Ascending aorta (tissue), 2 donors: ENCODE results near the gene SLC25A33. TPM values are rescaled to one million over a fixed set of nuclear protein-coding genes. Genes with fewer than 3 reads are reported as not detected.

Experiments
- DNase-seq, 2 donors: peaks; one replicate each; pipeline ENCODE4 v3.0.0-alpha.2; 2019; ENCODE audit warnings: low spot score in 2 of 2
- H3K27ac ChIP-seq, 2 donors: fragments of 200-600 bp; sonication (generic); one replicate each; pipeline ENCODE4 v1.5.1; 2016 to 2017; ENCODE audit warnings: mild to moderate bottlenecking in 1 of 2
- H3K27me3 ChIP-seq: fragments of 200-600 bp; sonication (generic); one replicate; pipeline ENCODE4 v1.5.1; 2017
- H3K36me3 ChIP-seq, 2 donors: fragments of 200-600 bp; sonication (generic); one replicate each; pipeline ENCODE4 v1.5.1; 2016
- H3K4me1 ChIP-seq, 2 donors: fragments of 200-600 bp; sonication (generic); one replicate each; pipeline ENCODE4 v1.5.1; 2016 to 2017; ENCODE audit warnings: mild to moderate bottlenecking in 1 of 2
- H3K4me3 ChIP-seq, 2 donors: fragments of 200-600 bp; sonication (generic); one replicate each; pipeline ENCODE4 v1.5.1; 2016 to 2017; ENCODE audit warnings: mild to moderate bottlenecking in 1 of 2
- H3K9me3 ChIP-seq, 2 donors: fragments of 200-600 bp; sonication (generic); one replicate each; pipeline ENCODE4 v1.5.1; 2016
- intact Hi-C: fragments of 100-400 bp; cut with DNase I; formaldehyde crosslinking; loops from one replicate; pipeline ENCODE4 v1.15.1; 2023
- total RNA-seq: library from RNA; depleted of rRNA; stranded (reverse); fragments of >200 nt; gene quantifications from one replicate; pipeline ENCODE4 v1.1.0, GENCODE V29; 2016
- TF ChIP-seq, protein P1 (sequence below), 3 experiments: fragments of 200-600 bp in 2 of 3; fragments of 450-650 bp in 1 of 3; sonication (generic) in 2 of 3; IDR thresholded peaks; one replicate each; pipeline ENCODE4 v1.5.1; 2016 to 2019; ENCODE audit warnings: antibody characterized with exemption in 3 of 3, mild to moderate bottlenecking in 1 of 3, moderate library complexity in 1 of 3

The SLC25A33 gene
- total RNA-seq, 1 donor from 2014 or later: 0.11 TPM

DNA sequence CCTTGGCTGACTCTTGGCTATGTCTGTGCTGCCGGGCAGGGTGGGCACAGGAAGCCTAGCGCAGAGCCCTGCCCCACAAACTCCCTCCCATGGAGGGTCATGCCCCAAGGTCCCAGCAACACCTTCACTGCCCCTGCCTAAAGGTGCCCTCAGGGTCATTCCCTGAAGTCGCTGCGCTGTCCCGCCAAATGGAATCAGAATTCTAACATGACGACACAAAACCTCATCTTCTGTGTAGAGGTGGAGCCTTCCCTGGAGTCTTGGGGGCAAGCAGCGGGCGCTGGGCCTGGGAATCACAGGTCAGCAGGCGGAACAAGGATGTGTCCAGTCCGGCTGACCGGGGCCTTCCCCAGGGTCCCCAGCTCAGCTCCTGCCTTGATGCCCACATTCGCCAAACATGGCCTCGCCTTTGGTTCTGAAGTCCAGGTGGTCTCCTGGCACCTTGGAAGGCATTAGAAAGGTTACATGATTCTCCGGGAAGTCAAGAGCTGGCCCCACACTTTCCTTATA lies 66.7 kb downstream of the SLC25A33 start:
- no peak overlapping the region for H3K4me3 ChIP-seq
- H3K9me3 ChIP-seq: no peaks in the 10 kb centered on the region
- H3K27me3 ChIP-seq: no peaks in the 10 kb centered on the region
- H3K4me1 ChIP-seq: no peaks in the 10 kb centered on the region
- intact Hi-C loops: no loop called here
- peaks cover 43 to 63% of the 10 kb centered on the region in 2 donors for H3K36me3 ChIP-seq
- no peak for DNase-seq
- TF ChIP-seq, protein P1, sequence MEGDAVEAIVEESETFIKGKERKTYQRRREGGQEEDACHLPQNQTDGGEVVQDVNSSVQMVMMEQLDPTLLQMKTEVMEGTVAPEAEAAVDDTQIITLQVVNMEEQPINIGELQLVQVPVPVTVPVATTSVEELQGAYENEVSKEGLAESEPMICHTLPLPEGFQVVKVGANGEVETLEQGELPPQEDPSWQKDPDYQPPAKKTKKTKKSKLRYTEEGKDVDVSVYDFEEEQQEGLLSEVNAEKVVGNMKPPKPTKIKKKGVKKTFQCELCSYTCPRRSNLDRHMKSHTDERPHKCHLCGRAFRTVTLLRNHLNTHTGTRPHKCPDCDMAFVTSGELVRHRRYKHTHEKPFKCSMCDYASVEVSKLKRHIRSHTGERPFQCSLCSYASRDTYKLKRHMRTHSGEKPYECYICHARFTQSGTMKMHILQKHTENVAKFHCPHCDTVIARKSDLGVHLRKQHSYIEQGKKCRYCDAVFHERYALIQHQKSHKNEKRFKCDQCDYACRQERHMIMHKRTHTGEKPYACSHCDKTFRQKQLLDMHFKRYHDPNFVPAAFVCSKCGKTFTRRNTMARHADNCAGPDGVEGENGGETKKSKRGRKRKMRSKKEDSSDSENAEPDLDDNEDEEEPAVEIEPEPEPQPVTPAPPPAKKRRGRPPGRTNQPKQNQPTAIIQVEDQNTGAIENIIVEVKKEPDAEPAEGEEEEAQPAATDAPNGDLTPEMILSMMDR (IDR thresholded peaks at IDR 0.05): no peak
- no peak overlapping the region for H3K27ac ChIP-seq

DNA sequence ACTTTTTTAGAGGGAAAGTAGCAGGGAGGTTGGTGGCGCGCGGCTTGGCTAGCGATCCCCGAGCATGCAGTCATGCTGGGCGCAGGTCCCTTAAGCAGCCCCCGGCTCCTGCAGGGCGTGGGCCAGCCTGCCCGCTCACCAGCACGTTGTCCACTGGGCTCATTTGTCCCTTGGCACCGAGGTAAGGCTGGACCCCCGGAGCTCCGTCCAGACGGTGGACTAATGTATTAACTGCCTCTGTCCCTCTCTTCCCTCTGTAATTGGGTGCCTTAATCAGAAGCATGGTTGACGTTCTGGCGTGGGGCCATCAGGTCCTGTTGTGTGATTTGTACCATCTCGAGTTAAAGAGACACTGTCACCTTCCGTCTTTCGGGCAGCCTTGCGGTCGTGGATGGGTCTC lies 67.2 kb downstream of the SLC25A33 start:
- H3K27ac ChIP-seq: no peak overlapping the region
- no peaks in the 10 kb centered on the region for H3K4me1 ChIP-seq
- intact Hi-C loops: no loop called here
- DNase-seq: no peak
- peaks cover 39 to 59% of the 10 kb centered on the region in 2 donors for H3K36me3 ChIP-seq
- no peak overlapping the region for H3K4me3 ChIP-seq
- H3K27me3 ChIP-seq: no peaks in the 10 kb centered on the region
- TF ChIP-seq, protein P1 (IDR thresholded peaks at IDR 0.05): no peak
- H3K9me3 ChIP-seq: no peaks in the 10 kb centered on the region

DNA sequence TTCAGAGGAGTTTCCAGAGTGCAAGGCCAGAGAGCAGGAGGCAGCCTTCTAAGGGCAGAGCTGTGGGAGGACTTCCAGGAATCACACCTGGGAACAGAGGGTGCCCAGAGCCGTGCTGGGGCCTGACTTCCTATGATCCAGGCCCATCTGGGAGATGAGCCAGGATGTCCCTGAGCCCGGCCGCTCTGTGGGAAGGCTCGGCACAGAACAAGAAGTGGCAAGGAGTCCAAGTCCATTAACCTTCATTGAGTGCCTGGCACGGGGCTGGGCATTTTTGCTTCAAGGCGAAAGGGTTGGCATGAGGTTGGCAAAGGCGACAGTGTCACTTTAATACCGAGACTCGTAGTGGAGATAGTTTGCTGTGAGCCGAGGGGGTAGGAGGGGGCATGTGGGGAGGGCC lies 67.7 kb downstream of the SLC25A33 start:
- intact Hi-C loops: no loop called here
- H3K36me3 ChIP-seq: peaks cover 35 to 56% of the 10 kb centered on the region in 2 donors
- no peaks in the 10 kb centered on the region for H3K27me3 ChIP-seq
- H3K9me3 ChIP-seq: no peaks in the 10 kb centered on the region
- TF ChIP-seq, protein P1 (IDR thresholded peaks at IDR 0.05): no peak
- no peak overlapping the region for H3K27ac ChIP-seq
- no peaks in the 10 kb centered on the region for H3K4me1 ChIP-seq
- DNase-seq: no peak
- no peak overlapping the region for H3K4me3 ChIP-seq

DNA sequence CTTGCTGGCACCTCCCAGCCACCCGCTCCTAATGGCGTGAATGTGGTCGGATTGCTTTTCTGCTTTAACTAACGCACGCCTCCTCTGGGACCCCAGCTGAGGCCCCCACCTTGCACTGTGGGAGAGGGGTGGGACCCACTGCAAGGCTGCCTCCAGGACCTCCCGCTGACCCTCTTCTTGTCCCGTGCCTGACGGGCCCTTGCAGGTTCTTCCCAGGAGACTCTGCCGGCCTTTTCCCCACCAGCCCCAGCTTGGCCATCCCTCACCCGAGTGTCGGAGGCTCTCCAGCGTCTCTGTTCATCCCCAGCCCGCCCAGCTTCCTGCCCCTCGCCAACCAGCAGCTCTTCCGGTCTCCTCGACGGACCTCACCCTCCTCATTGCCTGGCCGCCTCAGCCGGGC lies 68.1 kb downstream of the SLC25A33 start:
- H3K27me3 ChIP-seq: no peaks in the 10 kb centered on the region
- H3K36me3 ChIP-seq: peaks cover 34 to 56% of the 10 kb centered on the region in 2 donors
- DNase-seq: no peak
- no peaks in the 10 kb centered on the region for H3K4me1 ChIP-seq
- no peak overlapping the region for H3K27ac ChIP-seq
- H3K4me3 ChIP-seq: no peak overlapping the region
- TF ChIP-seq, protein P1 (IDR thresholded peaks at IDR 0.05): no peak
- no peaks in the 10 kb centered on the region for H3K9me3 ChIP-seq
- intact Hi-C loops: no loop called here

DNA sequence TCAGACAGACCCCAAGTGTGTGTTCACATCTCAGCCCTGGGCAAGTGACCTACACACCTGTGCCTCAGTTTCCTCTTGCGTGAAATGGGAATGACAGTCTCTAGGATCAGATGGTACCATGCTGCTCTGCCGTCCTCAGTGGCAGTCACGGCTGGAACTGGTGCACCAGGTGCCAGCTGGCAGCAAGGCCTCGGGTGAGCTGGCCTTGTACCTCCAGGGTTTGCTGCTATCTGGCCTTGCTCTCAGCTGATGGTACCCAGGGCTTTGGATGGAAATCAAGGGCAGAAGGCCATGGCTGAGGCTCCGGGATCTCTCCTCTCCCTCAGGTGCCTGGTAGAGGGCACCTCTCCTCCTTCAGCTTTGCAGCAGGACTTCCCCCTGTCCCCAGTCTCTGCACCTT lies 70.7 kb downstream of the SLC25A33 start:
- DNase-seq: no peak
- Histone ChIP-seq H3K27ac (no peak overlapping the region), H3K4me3 (no peak overlapping the region), H3K4me1 (no peaks in the 10 kb centered on the region), H3K36me3 (peaks cover 27 to 46% of the 10 kb centered on the region in 2 donors), H3K27me3 (no peaks in the 10 kb centered on the region), H3K9me3 (no peaks in the 10 kb centered on the region)
- TF ChIP-seq, protein P1 (IDR thresholded peaks at IDR 0.05): no peak
- intact Hi-C loops: no loop called here

DNA sequence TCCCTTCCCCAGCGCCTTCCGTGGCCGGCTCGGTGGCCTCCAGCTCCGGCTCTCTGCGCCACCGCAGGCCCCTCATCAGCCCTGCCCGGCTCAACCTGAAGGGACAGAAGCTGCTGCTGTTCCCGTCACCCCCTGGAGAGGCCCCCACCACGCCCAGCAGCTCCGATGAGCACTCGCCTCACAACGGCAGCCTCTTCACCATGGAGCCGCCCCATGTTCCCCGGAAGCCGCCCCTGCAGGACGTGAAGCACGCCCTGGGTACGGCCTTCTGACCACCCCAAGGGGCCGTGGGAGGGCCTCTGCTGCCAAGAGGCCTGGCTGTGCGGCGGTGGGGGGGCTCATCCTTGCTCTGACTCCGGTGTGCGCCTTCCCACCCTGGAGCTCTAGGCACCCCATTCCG lies 71.3 kb downstream of the SLC25A33 start:
- Histone ChIP-seq H3K27me3 (no peaks in the 10 kb centered on the region), H3K4me3 (no peak overlapping the region), H3K27ac (no peak overlapping the region), H3K36me3 (peaks cover 27 to 46% of the 10 kb centered on the region in 2 donors), H3K9me3 (no peaks in the 10 kb centered on the region), H3K4me1 (no peaks in the 10 kb centered on the region)
- intact Hi-C loops: no loop called here
- TF ChIP-seq, protein P1 (IDR thresholded peaks at IDR 0.05): no peak
- DNase-seq: no peak
